Spleen (tissue), 13 donors: ENCODE measurements around the gene TCTN2. TPM values are rescaled to one million over a fixed set of nuclear protein-coding genes. Genes with fewer than 3 reads are reported as not detected.

Source experiments
- DNase-seq: peaks from one replicate; pipeline ENCODE4 v3.0.0-alpha.2; 2020
- H3K27ac ChIP-seq, 8 donors: fragments of 200-600 bp; sonication (generic) in 7 of 8; 1 replicate in 4 of 8; 2 replicates in 4 of 8; pipeline versions ENCODE4 v1.5.0 to v1.8.0; 2016 to 2021; ENCODE audit warnings: inconsistent platforms in 4 of 8, mild to moderate bottlenecking in 4 of 8, moderate library complexity in 1 of 8
- H3K27me3 ChIP-seq, 7 donors: fragments of 200-600 bp; sonication (generic) in 6 of 7; replicated peaks in 1 of 7; 1 replicate in 4 of 7; 2 replicates in 3 of 7; pipeline versions ENCODE4 v1.5.0 to v1.8.0; 2016 to 2021; ENCODE audit warnings: inconsistent platforms in 3 of 7, mild to moderate bottlenecking in 1 of 7
- H3K36me3 ChIP-seq, 6 donors: fragments of 200-600 bp; sonication (generic) in 5 of 6; 1 replicate in 4 of 6; 2 replicates in 2 of 6; pipeline versions ENCODE4 v1.5.0 to v1.8.0; 2016 to 2021; ENCODE audit warnings: inconsistent platforms in 2 of 6
- H3K4me1 ChIP-seq, 6 donors: fragments of 200-600 bp; sonication (generic) in 5 of 6; 1 replicate in 3 of 6; 2 replicates in 3 of 6; pipeline versions ENCODE4 v1.5.0 to v1.8.0; 2016 to 2021; ENCODE audit warnings: inconsistent platforms in 3 of 6
- H3K4me3 ChIP-seq, 8 donors: fragments of 200-600 bp; sonication (generic) in 7 of 8; 1 replicate in 4 of 8; 2 replicates in 4 of 8; pipeline versions ENCODE4 v1.5.0 to v1.8.0; 2016 to 2021; ENCODE audit warnings: inconsistent platforms in 4 of 8, mild to moderate bottlenecking in 4 of 8, moderate library complexity in 2 of 8
- H3K9me3 ChIP-seq, 8 donors: fragments of 200-600 bp; sonication (generic) in 7 of 8; 1 replicate in 4 of 8; 2 replicates in 4 of 8; pipeline versions ENCODE4 v1.5.0 to v1.8.0; 2016 to 2021; ENCODE audit warnings: inconsistent platforms in 4 of 8
- POLR2A ChIP-seq, 3 donors: fragments of 450-650 bp; IDR thresholded peaks; one replicate each; pipeline ENCODE4 v1.5.1; 2017; ENCODE audit warnings: antibody characterized with exemption in 3 of 3, mild to moderate bottlenecking in 1 of 3
- POLR2AphosphoS5 ChIP-seq, 3 donors: sonication (generic); formaldehyde crosslinking; IDR thresholded peaks; one replicate each; pipeline ENCODE4 v1.5.1; 2017; ENCODE audit warnings: antibody characterized with exemption in 3 of 3
- WGBS, 5 donors: extraction: QIAGEN DNeasy Blood & Tissue Kit in 3 of 5; methylation state at CpG; one replicate each; pipeline versions ENCODE4 v1.1.5 to v1.1.7; 2013 to 2018; 5-methylcytosine and 5-hydroxymethylcytosine counted together
- intact Hi-C: fragments of 100-400 bp; cut with DNase I; formaldehyde crosslinking; loops from one replicate; pipeline ENCODE4 v1.15.0; 2023; ENCODE audit warnings: low total_unique reads
- long read RNA-seq, 2 donors: transcript quantifications; one replicate each; lab custom pipeline, GENCODE V29; 2026
- polyA plus RNA-seq, 3 donors: library from polyadenylated mRNA; stranded (reverse); fragments of 200-250 nt; gene quantifications; one replicate each; pipeline ENCODE4 v1.2.1, GENCODE V29; 2013
- total RNA-seq, 7 donors: library from RNA; depleted of rRNA in 3 of 7; stranded (reverse); fragments of >200 nt in 3 of 7; fragmentation: NEBNext Ultra II Directional in 4 of 7; extraction: Animal tissue kit (Norgen Biotek cat#: 25700) in 4 of 7; gene quantifications; one replicate each; pipeline versions ENCODE4 v1.1.0 to v1.2.1, GENCODE V29; 2016 to 2021
- TF ChIP-seq, protein P1 (sequence below), 11 experiments: fragments of 200-600 bp in 7 of 11; fragments of 450-650 bp in 4 of 11; sonication (generic) in 4 of 11; IDR thresholded peaks in 8 of 11; conservative IDR thresholded peaks in 3 of 11; 1 replicate in 7 of 11; 2 replicates in 4 of 11; pipeline versions ENCODE4 v1.4.0 to v1.8.0; 2016 to 2021; ENCODE audit warnings: antibody characterized with exemption in 11 of 11, inconsistent platforms in 4 of 11, mild to moderate bottlenecking in 1 of 11
- donor health status: healthy with polysubstance abuse.
- donor health status: DM: no; HTN: no; CAD: no; lungs with moderate emphysema.
- donor health status: DM: no; HTN: no; CAD: no.
- donor health status: Bipolar disorder and iron deficiency.
- donor health status: healthy.
- donor health status: DM: no; HTN: no; CAD: no.
- donor health status: DM: yes; HTN: yes; CAD: no.

TCTN2 gene
- 10 to 100 TPM in 1 of 7 donors, 1 to 10 TPM in 6; 4.3 to 10.9 (median 7.5) TPM for total RNA-seq
- polyA plus RNA-seq: 1 to 10 TPM; 1.9 to 4.1 (median 3.3) TPM
- long read RNA-seq, donor 1: 0 reads
- long read RNA-seq, donor 2: 0 reads

GRCh38 chr12:123670882-123671728 lies at the start of gene TCTN2:
TCTN2 (plus strand) TSS chr12:123671113; CDS start chr12:123671241, 128 bp downstream.
- no peaks in the 10 kb centered on the region for H3K9me3 ChIP-seq
- peaks cover 6 to 22% (median 13%) of the 10 kb centered on the region in 6 donors for H3K4me1 ChIP-seq
- intact Hi-C loops: no loop called here
- peaks cover 0 to 26% (median 12%) of the 10 kb centered on the region in 6 donors for H3K36me3 ChIP-seq
- H3K27ac ChIP-seq: peak within 1 kb of the TSS in 3 of 8 donors; percentile 12 to 53 (median 33)
- DNase-seq: peak; percentile 97
- H3K4me3 ChIP-seq: peak within 1 kb of the TSS; percentile 81 to 99 (median 96)
- no peaks in the 10 kb centered on the region for H3K27me3 ChIP-seq
- WGBS, 5 donors: 2 to 4% (median 2%) methylated on average over 29 to 53 of the region's 53 CpGs
- TF ChIP-seq, protein P1, sequence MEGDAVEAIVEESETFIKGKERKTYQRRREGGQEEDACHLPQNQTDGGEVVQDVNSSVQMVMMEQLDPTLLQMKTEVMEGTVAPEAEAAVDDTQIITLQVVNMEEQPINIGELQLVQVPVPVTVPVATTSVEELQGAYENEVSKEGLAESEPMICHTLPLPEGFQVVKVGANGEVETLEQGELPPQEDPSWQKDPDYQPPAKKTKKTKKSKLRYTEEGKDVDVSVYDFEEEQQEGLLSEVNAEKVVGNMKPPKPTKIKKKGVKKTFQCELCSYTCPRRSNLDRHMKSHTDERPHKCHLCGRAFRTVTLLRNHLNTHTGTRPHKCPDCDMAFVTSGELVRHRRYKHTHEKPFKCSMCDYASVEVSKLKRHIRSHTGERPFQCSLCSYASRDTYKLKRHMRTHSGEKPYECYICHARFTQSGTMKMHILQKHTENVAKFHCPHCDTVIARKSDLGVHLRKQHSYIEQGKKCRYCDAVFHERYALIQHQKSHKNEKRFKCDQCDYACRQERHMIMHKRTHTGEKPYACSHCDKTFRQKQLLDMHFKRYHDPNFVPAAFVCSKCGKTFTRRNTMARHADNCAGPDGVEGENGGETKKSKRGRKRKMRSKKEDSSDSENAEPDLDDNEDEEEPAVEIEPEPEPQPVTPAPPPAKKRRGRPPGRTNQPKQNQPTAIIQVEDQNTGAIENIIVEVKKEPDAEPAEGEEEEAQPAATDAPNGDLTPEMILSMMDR (IDR thresholded peaks at IDR 0.05 in 8 of 11, conservative IDR thresholded peaks at IDR 0.05 in 3 of 11): no peak
- peak; percentile 51 to 81 (median 73) for TF ChIP-seq POLR2AphosphoS5 (IDR thresholded peaks at IDR 0.05)

DNA sequence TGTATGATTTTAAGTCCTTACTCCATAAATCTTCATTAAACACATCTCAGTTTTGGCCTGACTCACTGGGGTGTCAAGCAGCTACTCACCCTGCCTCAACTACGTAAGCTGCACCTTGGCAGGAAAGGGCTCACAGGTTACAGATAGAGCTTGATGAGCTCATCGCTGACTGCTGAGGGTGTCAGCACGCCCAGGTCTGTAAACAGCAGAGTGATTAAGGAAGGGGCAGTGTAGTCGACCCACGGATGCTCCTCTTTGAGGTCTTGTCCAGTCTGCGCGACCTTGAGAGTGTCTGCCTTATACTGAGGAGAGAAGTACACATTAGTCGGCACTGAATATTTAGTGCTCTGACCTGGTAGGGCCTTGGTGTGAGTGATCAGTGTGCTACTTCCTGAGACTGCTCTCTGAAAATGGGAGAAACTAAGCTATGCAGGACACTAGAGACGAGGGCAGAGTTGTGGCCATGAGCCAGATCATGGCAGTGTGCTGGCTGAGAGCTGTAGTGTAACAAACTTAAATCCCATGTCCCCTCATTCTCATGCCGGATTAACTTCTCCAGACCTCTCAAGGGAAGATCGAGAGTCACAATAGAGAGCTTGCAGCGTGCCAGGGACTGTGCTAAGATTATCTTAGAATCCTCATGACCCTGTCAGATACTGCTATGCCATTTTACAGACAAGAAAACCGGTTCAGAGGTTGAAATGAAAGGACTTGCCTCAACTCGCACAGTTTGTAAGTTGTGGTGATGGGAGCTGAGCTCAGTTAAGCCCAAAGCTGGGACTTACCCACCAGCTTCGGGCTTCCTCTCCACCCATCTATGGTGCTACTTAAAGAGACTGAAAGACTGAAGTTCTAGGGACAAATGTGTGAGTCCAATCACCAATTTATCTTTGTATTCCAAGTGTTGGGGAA lies 49.0 kb upstream of the TCTN2 start:
- peaks cover 8 to 100% (median 97%) of the 10 kb centered on the region in 6 donors for H3K36me3 ChIP-seq
- DNase-seq: no peak
- H3K27ac ChIP-seq: no peak overlapping the region
- H3K4me3 ChIP-seq: no peak overlapping the region
- TF ChIP-seq, protein P1 (IDR thresholded peaks at IDR 0.05 in 8 of 11, conservative IDR thresholded peaks at IDR 0.05 in 3 of 11): no peak
- TF ChIP-seq POLR2A (IDR thresholded peaks at IDR 0.05) (no peak), POLR2AphosphoS5 (IDR thresholded peaks at IDR 0.05) (peak in 1 of 3 donors; percentile 4)
- H3K27me3 ChIP-seq: no peaks in the 10 kb centered on the region
- peaks cover 0 to 7% (median 0%) of the 10 kb centered on the region in 6 donors for H3K4me1 ChIP-seq
- intact Hi-C loops: no loop called here
- 89 to 94% (median 89%) methylated on average over 15 of the region's 15 CpGs for WGBS, 5 donors
- H3K9me3 ChIP-seq: no peaks in the 10 kb centered on the region

- peak; percentile 98 for DNase-seq
- peak within 1 kb of the TSS; percentile 87 to 100 (median 96) for H3K4me3 ChIP-seq
- intact Hi-C loops: no loop called here
- peak within 1 kb of the TSS; percentile 72 to 91 (median 88) for H3K27ac ChIP-seq
- H3K36me3 ChIP-seq: peaks cover 0 to 44% (median 36%) of the 10 kb centered on the region in 6 donors
- no peaks in the 10 kb centered on the region for H3K9me3 ChIP-seq
- WGBS, 5 donors: 0 to 2% (median 0%) methylated on average over 33 to 52 of the region's 52 CpGs
- TF ChIP-seq, protein P1 (IDR thresholded peaks at IDR 0.05 in 8 of 11, conservative IDR thresholded peaks at IDR 0.05 in 3 of 11): peak in 3 of 11 experiments; percentile 11 to 19 (median 15)
- TF ChIP-seq POLR2A (IDR thresholded peaks at IDR 0.05) (peak in 2 of 3 donors; percentile 49 to 84), POLR2AphosphoS5 (IDR thresholded peaks at IDR 0.05) (peak; percentile 97 to 99 (median 97))
- peaks cover 11 to 57% (median 30%) of the 10 kb centered on the region in 6 donors for H3K4me1 ChIP-seq
- no peaks in the 10 kb centered on the region for H3K27me3 ChIP-seq
Observed at GRCh38 chr12:123633379-123634141, 37.4 kb upstream of the TCTN2 start, which contains the start of the genes EIF2B1 and GTF2H3. EIF2B1 (minus strand) TSS chr12:123633686; CDS start chr12:123633557, 129 bp downstream. GTF2H3 (plus strand) TSS chr12:123633829; CDS start chr12:123633860, 31 bp downstream.
